H1 (cell line): Measurements from ENCODE around the gene NEURL4. TPM values are rescaled to one million over a fixed set of nuclear protein-coding genes. Genes with fewer than 3 reads are reported as not detected.

Experiments
- polyA plus RNA-seq, 7 experiments: library from polyadenylated mRNA; depleted of rRNA in 3 of 7; stranded (reverse) in 5 of 7; unstranded in 2 of 7; fragments of >200 nt in 5 of 7; fragments of 200-250 nt in 2 of 7; gene quantifications; 1 replicate in 5 of 7; 2 replicates in 1 of 7; 4 replicates in 1 of 7; pipeline versions ENCODE4 v1.2.1 to v1.2.3, GENCODE V29; 2011 to 2013; ENCODE audit warnings: missing spikeins in 2 of 7, mixed read lengths in 2 of 7
- total RNA-seq: library from RNA; stranded (reverse); fragmentation: NEBNext Ultra II Directional; extraction: Animal tissue kit (Norgen Biotek cat#: 25700); gene quantifications from 2 replicates; pipeline ENCODE4 v1.2.1, GENCODE V29; 2021
- TF ChIP-seq, protein P1 (sequence below): fragments of 300-600 bp; sonication (generic); IDR thresholded peaks from 2 replicates; pipeline ENCODE4 v1.7.1; 2012; ENCODE audit warnings: low read length, moderate library complexity, mild to moderate bottlenecking, inconsistent platforms; ENCODE audit not compliant: insufficient replicate concordance

The NEURL4 gene
- total and polyA plus RNA-seq, 2 of the 8 experiments (the other 6 are each of a cell fraction or from before 2014, with no cell fraction given): 29.6 to 46.8 TPM

GRCh38 chr17:7374353-7374752 is 45.2 kb upstream of the NEURL4 start (continued):
- TF ChIP-seq, protein P1, sequence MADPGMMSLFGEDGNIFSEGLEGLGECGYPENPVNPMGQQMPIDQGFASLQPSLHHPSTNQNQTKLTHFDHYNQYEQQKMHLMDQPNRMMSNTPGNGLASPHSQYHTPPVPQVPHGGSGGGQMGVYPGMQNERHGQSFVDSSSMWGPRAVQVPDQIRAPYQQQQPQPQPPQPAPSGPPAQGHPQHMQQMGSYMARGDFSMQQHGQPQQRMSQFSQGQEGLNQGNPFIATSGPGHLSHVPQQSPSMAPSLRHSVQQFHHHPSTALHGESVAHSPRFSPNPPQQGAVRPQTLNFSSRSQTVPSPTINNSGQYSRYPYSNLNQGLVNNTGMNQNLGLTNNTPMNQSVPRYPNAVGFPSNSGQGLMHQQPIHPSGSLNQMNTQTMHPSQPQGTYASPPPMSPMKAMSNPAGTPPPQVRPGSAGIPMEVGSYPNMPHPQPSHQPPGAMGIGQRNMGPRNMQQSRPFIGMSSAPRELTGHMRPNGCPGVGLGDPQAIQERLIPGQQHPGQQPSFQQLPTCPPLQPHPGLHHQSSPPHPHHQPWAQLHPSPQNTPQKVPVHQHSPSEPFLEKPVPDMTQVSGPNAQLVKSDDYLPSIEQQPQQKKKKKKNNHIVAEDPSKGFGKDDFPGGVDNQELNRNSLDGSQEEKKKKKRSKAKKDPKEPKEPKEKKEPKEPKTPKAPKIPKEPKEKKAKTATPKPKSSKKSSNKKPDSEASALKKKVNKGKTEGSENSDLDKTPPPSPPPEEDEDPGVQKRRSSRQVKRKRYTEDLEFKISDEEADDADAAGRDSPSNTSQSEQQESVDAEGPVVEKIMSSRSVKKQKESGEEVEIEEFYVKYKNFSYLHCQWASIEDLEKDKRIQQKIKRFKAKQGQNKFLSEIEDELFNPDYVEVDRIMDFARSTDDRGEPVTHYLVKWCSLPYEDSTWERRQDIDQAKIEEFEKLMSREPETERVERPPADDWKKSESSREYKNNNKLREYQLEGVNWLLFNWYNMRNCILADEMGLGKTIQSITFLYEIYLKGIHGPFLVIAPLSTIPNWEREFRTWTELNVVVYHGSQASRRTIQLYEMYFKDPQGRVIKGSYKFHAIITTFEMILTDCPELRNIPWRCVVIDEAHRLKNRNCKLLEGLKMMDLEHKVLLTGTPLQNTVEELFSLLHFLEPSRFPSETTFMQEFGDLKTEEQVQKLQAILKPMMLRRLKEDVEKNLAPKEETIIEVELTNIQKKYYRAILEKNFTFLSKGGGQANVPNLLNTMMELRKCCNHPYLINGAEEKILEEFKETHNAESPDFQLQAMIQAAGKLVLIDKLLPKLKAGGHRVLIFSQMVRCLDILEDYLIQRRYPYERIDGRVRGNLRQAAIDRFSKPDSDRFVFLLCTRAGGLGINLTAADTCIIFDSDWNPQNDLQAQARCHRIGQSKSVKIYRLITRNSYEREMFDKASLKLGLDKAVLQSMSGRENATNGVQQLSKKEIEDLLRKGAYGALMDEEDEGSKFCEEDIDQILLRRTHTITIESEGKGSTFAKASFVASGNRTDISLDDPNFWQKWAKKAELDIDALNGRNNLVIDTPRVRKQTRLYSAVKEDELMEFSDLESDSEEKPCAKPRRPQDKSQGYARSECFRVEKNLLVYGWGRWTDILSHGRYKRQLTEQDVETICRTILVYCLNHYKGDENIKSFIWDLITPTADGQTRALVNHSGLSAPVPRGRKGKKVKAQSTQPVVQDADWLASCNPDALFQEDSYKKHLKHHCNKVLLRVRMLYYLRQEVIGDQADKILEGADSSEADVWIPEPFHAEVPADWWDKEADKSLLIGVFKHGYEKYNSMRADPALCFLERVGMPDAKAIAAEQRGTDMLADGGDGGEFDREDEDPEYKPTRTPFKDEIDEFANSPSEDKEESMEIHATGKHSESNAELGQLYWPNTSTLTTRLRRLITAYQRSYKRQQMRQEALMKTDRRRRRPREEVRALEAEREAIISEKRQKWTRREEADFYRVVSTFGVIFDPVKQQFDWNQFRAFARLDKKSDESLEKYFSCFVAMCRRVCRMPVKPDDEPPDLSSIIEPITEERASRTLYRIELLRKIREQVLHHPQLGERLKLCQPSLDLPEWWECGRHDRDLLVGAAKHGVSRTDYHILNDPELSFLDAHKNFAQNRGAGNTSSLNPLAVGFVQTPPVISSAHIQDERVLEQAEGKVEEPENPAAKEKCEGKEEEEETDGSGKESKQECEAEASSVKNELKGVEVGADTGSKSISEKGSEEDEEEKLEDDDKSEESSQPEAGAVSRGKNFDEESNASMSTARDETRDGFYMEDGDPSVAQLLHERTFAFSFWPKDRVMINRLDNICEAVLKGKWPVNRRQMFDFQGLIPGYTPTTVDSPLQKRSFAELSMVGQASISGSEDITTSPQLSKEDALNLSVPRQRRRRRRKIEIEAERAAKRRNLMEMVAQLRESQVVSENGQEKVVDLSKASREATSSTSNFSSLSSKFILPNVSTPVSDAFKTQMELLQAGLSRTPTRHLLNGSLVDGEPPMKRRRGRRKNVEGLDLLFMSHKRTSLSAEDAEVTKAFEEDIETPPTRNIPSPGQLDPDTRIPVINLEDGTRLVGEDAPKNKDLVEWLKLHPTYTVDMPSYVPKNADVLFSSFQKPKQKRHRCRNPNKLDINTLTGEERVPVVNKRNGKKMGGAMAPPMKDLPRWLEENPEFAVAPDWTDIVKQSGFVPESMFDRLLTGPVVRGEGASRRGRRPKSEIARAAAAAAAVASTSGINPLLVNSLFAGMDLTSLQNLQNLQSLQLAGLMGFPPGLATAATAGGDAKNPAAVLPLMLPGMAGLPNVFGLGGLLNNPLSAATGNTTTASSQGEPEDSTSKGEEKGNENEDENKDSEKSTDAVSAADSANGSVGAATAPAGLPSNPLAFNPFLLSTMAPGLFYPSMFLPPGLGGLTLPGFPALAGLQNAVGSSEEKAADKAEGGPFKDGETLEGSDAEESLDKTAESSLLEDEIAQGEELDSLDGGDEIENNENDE: no peak
